Measurements from ENCODE around the gene TMEM18. TPM values are rescaled to one million over a fixed set of nuclear protein-coding genes. Genes with fewer than 3 reads are reported as not detected.

Gene TMEM18
- total RNA-seq, 1 experiment from 2014 or later: 33.5 TPM

DNA sequence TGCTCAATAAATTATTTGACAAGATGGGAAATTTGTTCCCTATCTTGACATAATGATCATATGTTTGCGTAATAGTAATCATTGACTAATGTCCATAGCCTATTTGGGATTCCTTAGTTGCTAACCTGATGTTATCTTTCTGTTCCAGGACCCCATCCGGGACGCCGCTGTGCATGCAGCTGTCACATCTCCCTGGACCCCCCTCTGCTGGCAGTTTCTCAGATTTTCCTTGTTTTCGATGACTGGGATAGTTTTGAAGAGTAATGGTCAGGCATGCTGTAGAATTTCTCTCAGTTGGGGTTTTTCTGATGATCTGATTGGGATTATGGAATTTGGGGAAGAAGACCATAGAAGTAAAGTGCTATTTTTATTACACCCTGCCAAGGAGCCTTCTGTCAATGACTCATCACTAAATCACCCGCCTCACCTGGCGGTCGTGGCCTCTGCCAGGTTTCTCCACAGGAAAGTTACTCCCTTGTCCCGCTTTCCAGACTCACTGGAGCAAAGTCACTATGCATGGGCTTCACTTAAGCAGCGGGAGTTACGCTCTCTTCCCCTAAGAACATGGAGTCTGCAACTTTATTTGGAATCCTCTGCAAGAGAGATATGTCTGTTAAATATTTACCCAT, 19.9 kb upstream of the TMEM18 start:
- Histone ChIP-seq H3K36me3 (ENCODE audit: control insufficient read depth in 1 of 2, insufficient read depth in 2 of 2, low read length in 2 of 2) (no peaks in the 10 kb centered on the region), H3K27me3 (ENCODE audit: insufficient read depth, low read length) (no peaks in the 10 kb centered on the region), H3K9me2 (ENCODE audit: insufficient read depth) (no peaks in the 10 kb centered on the region), H3K4me2 (ENCODE audit: low read length) (peak overlapping the region; percentile 68), H3K27ac (ENCODE audit: low read depth, low read length) (no peak overlapping the region), H2AFZ (ENCODE audit: low read depth, low read length, poor library complexity, severe bottlenecking) (peak overlapping the region; percentile 80), H3K4me3 (replicated peaks in 1 of 2; ENCODE audit: low read depth in 1 of 2, low read length in 2 of 2) (0 out of 4 replicates have a peak overlapping the region, but pooled peaks of 1 of the 2 experiments have one; percentile 8), H4K20me1 (ENCODE audit: insufficient read depth) (no peaks in the 10 kb centered on the region; the same call in 1 of the 2 replicates), H3K9ac (ENCODE audit: low read length) (no peak overlapping the region), H3K9me3 (ENCODE audit: control insufficient read depth in 1 of 2, insufficient read depth in 1 of 2, low read depth in 1 of 2, low read length in 2 of 2) (no peaks in the 10 kb centered on the region), H3K79me2 (ENCODE audit: insufficient read depth, low read length) (no peaks in the 10 kb centered on the region), H3K4me1 (ENCODE audit: control insufficient read depth in 1 of 2, insufficient read depth in 2 of 2, low read length in 2 of 2) (peaks cover 12 to 16% of the 10 kb centered on the region in 2 experiments)
- POLR2A ChIA-PET: no interaction called here
- no TSS peak for BruUV-seq (replicated peaks)
- RAD21 ChIA-PET (ENCODE audit: low non-redundant PET in 1 of 2, low total read pairs in 2 of 2, uncharacterized antibody in 2 of 2, unreplicated experiment in 2 of 2): no interaction called here
- CTCF ChIA-PET: no interaction called here
- TF ChIP-seq POLR2A (IDR thresholded peaks at IDR 0.05; ENCODE audit: borderline replicate concordance, extremely low read depth, insufficient read depth, insufficient read length) (no peak), CTCF (IDR thresholded peaks at IDR 0.05 in 2 of 3, conservative IDR thresholded peaks at IDR 0.05 in 1 of 3; ENCODE audit: borderline replicate concordance in 1 of 3, insufficient read depth in 1 of 3, low read depth in 2 of 3, low read length in 2 of 3) (peak in 1 of 3 experiments; percentile 26; a peak in 1 of 6 replicates), FOSL1 (IDR thresholded peaks at IDR 0.05; ENCODE audit: low read depth) (peak; percentile 78), SP1 (IDR thresholded peaks at IDR 0.05; ENCODE audit: low read depth) (peak; percentile 45; the same call in 1 of the 2 replicates), EZH2 (IDR thresholded peaks at IDR 0.05) (no peak), ELF1 (IDR thresholded peaks at IDR 0.05; ENCODE audit: borderline replicate concordance, low read depth) (no peak), JUND (IDR thresholded peaks at IDR 0.05) (peak; percentile 77), EGR1 (IDR thresholded peaks at IDR 0.05; ENCODE audit: low read depth) (no peak), SIN3A (IDR thresholded peaks at IDR 0.05; ENCODE audit: low read depth) (no peak), YY1 (IDR thresholded peaks at IDR 0.05; ENCODE audit: extremely low read depth, insufficient replicate concordance, low read depth, low read length) (no peak), RAD21 (IDR thresholded peaks at IDR 0.05; ENCODE audit: low read depth) (no peak), CEBPB (IDR thresholded peaks at IDR 0.05; ENCODE audit: low read depth) (no peak), MAX (IDR thresholded peaks at IDR 0.05) (no peak; the same call in 1 of the 2 replicates), ZBTB33 (IDR thresholded peaks at IDR 0.05; ENCODE audit: extremely low read depth, insufficient replicate concordance, low read length) (no peak), POLR2AphosphoS5 (IDR thresholded peaks at IDR 0.05; ENCODE audit: low read depth, low read length) (no peak), TCF7L2 (IDR thresholded peaks at IDR 0.05; ENCODE audit: borderline replicate concordance, extremely low read depth, insufficient read depth, insufficient read length) (no peak)
- TF ChIP-seq, protein P1, sequence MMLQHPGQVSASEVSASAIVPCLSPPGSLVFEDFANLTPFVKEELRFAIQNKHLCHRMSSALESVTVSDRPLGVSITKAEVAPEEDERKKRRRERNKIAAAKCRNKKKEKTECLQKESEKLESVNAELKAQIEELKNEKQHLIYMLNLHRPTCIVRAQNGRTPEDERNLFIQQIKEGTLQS (IDR thresholded peaks at IDR 0.05): no peak
- ATAC-seq (peak; percentile 88), DNase-seq (ENCODE audit: low read depth, low spot score) (peak; percentile 31)
- intact Hi-C loops (cut with micrococcal nuclease): no loop called here

Data from HCT116 (cell line).